Measurements from ENCODE around the gene ARL10. TPM values are rescaled to one million over a fixed set of nuclear protein-coding genes. Genes with fewer than 3 reads are reported as not detected.

ARL10 gene
- total RNA-seq, 1 experiment from 2014 or later: 0.05 TPM

DNA sequence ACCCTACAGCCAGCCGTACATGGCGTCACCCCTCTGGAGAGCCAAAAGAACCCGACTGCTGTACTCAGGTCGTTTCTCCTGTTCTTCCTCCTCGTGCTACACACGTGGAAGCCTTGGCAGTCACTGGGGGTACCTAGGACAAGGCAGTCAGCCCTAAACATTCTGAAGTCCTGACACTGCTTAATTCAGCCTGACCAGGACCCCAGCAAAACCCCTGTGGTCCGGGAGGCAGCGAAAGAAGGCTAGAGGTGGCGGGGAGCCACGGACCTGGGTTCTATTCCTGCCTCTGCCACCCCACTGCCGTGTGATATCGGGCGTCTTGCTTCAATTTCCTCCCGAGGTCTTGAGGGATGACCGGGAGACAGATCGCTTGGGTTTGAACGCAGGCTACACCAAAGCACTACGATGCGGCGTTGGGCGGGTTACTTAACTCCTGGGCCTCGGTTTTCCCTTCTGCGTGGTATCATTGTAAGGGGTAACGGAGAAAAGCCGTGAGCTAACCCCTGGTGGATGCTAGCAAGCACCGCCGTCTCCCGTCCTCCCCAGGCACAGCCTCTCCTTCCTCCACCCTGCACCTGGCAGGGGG, 429 bp upstream of the ARL10 start:
- Histone ChIP-seq H3K9ac (ENCODE audit: low read length) (no peak overlapping the region), H3K4me2 (ENCODE audit: low read length) (no peak overlapping the region), H3K27ac (ENCODE audit: low read depth, low read length) (no peak overlapping the region), H3K4me3 (replicated peaks in 1 of 2; ENCODE audit: low read depth in 1 of 2, low read length in 2 of 2) (no peak overlapping the region), H2AFZ (ENCODE audit: low read depth, low read length, poor library complexity, severe bottlenecking) (no peak overlapping the region), H3K9me2 (ENCODE audit: insufficient read depth) (no peaks in the 10 kb centered on the region), H3K9me3 (ENCODE audit: control insufficient read depth in 1 of 2, insufficient read depth in 1 of 2, low read depth in 1 of 2, low read length in 2 of 2) (no peaks in the 10 kb centered on the region), H4K20me1 (ENCODE audit: insufficient read depth) (no peaks in the 10 kb centered on the region), H3K36me3 (ENCODE audit: control insufficient read depth in 1 of 2, insufficient read depth in 2 of 2, low read length in 2 of 2) (no peaks in the 10 kb centered on the region), H3K79me2 (ENCODE audit: insufficient read depth, low read length) (peaks cover 16% of the 10 kb centered on the region), H3K4me1 (ENCODE audit: control insufficient read depth in 1 of 2, insufficient read depth in 2 of 2, low read length in 2 of 2) (peaks cover 9 to 19% of the 10 kb centered on the region in 2 experiments), H3K27me3 (ENCODE audit: insufficient read depth, low read length) (no peaks in the 10 kb centered on the region)
- RAD21 ChIA-PET (ENCODE audit: low non-redundant PET in 1 of 2, low total read pairs in 2 of 2, uncharacterized antibody in 2 of 2, unreplicated experiment in 2 of 2): no interaction called here
- intact Hi-C loops (cut with micrococcal nuclease): no loop called here
- DNase-seq (ENCODE audit: low read depth, low spot score) (no peak), ATAC-seq (no peak)
- no peak for TF ChIP-seq CEBPB (IDR thresholded peaks at IDR 0.05; ENCODE audit: low read depth)
- TF ChIP-seq, protein P1, sequence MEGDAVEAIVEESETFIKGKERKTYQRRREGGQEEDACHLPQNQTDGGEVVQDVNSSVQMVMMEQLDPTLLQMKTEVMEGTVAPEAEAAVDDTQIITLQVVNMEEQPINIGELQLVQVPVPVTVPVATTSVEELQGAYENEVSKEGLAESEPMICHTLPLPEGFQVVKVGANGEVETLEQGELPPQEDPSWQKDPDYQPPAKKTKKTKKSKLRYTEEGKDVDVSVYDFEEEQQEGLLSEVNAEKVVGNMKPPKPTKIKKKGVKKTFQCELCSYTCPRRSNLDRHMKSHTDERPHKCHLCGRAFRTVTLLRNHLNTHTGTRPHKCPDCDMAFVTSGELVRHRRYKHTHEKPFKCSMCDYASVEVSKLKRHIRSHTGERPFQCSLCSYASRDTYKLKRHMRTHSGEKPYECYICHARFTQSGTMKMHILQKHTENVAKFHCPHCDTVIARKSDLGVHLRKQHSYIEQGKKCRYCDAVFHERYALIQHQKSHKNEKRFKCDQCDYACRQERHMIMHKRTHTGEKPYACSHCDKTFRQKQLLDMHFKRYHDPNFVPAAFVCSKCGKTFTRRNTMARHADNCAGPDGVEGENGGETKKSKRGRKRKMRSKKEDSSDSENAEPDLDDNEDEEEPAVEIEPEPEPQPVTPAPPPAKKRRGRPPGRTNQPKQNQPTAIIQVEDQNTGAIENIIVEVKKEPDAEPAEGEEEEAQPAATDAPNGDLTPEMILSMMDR (IDR thresholded peaks at IDR 0.05 in 2 of 3, conservative IDR thresholded peaks at IDR 0.05 in 1 of 3; ENCODE audit: borderline replicate concordance in 1 of 3, insufficient read depth in 1 of 3, low read depth in 2 of 3, low read length in 2 of 3): no peak
- TF ChIP-seq, protein P2, sequence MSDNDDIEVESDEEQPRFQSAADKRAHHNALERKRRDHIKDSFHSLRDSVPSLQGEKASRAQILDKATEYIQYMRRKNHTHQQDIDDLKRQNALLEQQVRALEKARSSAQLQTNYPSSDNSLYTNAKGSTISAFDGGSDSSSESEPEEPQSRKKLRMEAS (IDR thresholded peaks at IDR 0.05): no peak
- POLR2A ChIA-PET: no interaction called here
- CTCF ChIA-PET: no interaction called here
- BruUV-seq (replicated peaks): no TSS peak

DNA sequence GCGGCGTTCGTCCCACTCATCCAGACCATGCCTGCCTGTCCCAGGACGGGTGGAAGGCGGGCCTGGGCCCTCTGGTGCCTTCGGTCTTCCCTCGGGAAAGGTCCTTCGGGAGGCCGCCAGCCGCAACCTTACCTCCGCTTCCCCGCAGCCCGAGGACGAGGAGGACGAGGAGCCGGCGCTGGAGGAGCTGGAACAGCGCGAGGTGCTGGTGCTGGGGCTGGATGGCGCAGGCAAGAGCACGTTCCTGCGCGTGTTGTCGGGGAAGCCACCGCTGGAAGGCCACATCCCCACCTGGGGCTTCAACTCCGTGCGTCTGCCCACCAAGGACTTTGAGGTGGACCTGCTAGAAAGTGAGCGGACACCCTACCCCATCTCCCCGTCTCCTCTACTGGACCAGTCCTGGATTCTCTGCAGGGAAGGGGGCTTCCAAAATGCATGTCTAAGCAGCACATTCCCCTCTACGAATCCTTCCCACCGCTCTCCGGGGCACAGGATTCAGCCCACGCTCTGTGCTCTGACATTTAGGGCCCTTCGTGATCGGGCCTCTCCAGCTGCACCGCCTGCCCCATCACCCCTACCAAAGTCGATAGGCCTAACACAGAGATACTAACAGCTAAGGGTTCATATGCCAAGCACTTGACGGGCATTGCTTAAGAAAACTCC, 1.1 kb downstream of the ARL10 start:
- Histone ChIP-seq H3K4me2 (ENCODE audit: low read length) (no peak overlapping the region), H3K79me2 (ENCODE audit: insufficient read depth, low read length) (peaks cover 2% of the 10 kb centered on the region), H3K4me1 (ENCODE audit: control insufficient read depth in 1 of 2, insufficient read depth in 2 of 2, low read length in 2 of 2) (peaks cover 9 to 21% of the 10 kb centered on the region in 2 experiments), H3K9me3 (ENCODE audit: control insufficient read depth in 1 of 2, insufficient read depth in 1 of 2, low read depth in 1 of 2, low read length in 2 of 2) (no peaks in the 10 kb centered on the region), H3K27me3 (ENCODE audit: insufficient read depth, low read length) (no peaks in the 10 kb centered on the region), H3K4me3 (replicated peaks in 1 of 2; ENCODE audit: low read depth in 1 of 2, low read length in 2 of 2) (no peak overlapping the region), H3K27ac (ENCODE audit: low read depth, low read length) (no peak overlapping the region), H3K36me3 (ENCODE audit: control insufficient read depth in 1 of 2, insufficient read depth in 2 of 2, low read length in 2 of 2) (no peaks in the 10 kb centered on the region), H4K20me1 (ENCODE audit: insufficient read depth) (no peaks in the 10 kb centered on the region), H3K9ac (ENCODE audit: low read length) (no peak overlapping the region), H2AFZ (ENCODE audit: low read depth, low read length, poor library complexity, severe bottlenecking) (no peak overlapping the region), H3K9me2 (ENCODE audit: insufficient read depth) (no peaks in the 10 kb centered on the region)
- BruUV-seq (replicated peaks): no TSS peak
- intact Hi-C loops (cut with micrococcal nuclease): no loop called here
- POLR2A ChIA-PET: no interaction called here
- no peak for ATAC-seq
- no peak for DNase-seq (ENCODE audit: low read depth, low spot score)
- RAD21 ChIA-PET (ENCODE audit: low non-redundant PET in 1 of 2, low total read pairs in 2 of 2, uncharacterized antibody in 2 of 2, unreplicated experiment in 2 of 2): no interaction called here
- CTCF ChIA-PET: no interaction called here
- TF ChIP-seq, protein P1 (IDR thresholded peaks at IDR 0.05 in 2 of 3, conservative IDR thresholded peaks at IDR 0.05 in 1 of 3; ENCODE audit: borderline replicate concordance in 1 of 3, insufficient read depth in 1 of 3, low read depth in 2 of 3, low read length in 2 of 3): no peak
- TF ChIP-seq EZH2 (IDR thresholded peaks at IDR 0.05): no peak
- no peak for TF ChIP-seq YY1 (IDR thresholded peaks at IDR 0.05; ENCODE audit: extremely low read depth, insufficient replicate concordance, low read depth, low read length)
- no peak for TF ChIP-seq ZNF274 (IDR thresholded peaks at IDR 0.05; ENCODE audit: low read depth, low read length)
- TF ChIP-seq, protein P2 (IDR thresholded peaks at IDR 0.05): no peak
- TF ChIP-seq, protein P3, sequence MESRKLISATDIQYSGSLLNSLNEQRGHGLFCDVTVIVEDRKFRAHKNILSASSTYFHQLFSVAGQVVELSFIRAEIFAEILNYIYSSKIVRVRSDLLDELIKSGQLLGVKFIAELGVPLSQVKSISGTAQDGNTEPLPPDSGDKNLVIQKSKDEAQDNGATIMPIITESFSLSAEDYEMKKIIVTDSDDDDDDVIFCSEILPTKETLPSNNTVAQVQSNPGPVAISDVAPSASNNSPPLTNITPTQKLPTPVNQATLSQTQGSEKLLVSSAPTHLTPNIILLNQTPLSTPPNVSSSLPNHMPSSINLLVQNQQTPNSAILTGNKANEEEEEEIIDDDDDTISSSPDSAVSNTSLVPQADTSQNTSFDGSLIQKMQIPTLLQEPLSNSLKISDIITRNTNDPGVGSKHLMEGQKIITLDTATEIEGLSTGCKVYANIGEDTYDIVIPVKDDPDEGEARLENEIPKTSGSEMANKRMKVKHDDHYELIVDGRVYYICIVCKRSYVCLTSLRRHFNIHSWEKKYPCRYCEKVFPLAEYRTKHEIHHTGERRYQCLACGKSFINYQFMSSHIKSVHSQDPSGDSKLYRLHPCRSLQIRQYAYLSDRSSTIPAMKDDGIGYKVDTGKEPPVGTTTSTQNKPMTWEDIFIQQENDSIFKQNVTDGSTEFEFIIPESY (IDR thresholded peaks at IDR 0.05; ENCODE audit: extremely low read depth, insufficient replicate concordance, low read length): no peak
- no peak for TF ChIP-seq EGR1 (IDR thresholded peaks at IDR 0.05; ENCODE audit: low read depth)
- TF ChIP-seq JUND (IDR thresholded peaks at IDR 0.05): no peak
- TF ChIP-seq, protein P4, sequence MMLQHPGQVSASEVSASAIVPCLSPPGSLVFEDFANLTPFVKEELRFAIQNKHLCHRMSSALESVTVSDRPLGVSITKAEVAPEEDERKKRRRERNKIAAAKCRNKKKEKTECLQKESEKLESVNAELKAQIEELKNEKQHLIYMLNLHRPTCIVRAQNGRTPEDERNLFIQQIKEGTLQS (IDR thresholded peaks at IDR 0.05): no peak
